GM19238 (cell line): Measurements from ENCODE around the gene BBS9.

Experiments
- DNase-seq: peaks from one replicate; pipeline ENCODE4 v3.0.0; 2011; ENCODE audit warnings: low spot score; ENCODE audit not compliant: insufficient read length

BBS9 gene

DNA sequence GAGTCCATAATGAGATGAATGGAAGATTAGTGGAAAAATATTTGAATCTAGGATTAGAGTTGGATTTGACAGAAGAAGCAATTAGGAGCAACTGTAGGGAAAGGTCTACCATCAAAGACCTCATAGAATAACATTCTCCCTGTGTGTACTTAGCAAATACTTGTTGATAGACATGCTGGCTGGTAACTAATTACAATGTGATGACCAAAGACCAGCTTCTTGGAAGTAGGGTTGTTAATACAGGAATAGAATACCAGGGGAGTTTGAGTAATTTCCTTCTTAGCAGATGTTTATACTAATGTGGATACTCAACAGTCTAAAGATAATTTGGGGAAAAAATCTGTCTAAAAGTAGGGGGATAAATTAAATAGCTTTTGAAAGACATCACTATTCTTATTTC lies 418.5 kb downstream of the BBS9 start:
- DNase-seq: no peak

DNA sequence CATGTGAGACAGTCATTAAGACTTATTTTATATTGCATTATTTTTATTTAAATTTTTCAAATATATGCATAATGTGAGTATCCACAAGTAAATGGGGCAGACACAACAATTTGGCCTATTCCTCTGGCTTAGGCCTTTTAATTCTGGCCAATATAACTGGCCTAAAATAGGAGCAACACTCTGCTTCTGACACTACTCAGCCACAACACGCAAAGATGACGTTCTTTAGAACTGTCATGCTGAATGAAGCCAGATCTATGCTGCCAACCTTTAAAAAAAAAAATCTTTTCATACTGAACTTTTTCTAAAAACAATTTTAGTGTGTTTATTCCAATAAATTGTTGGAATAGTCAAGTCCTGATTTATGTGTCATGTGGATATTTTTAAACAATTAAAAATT lies 421.0 kb downstream of the BBS9 start:
- no peak for DNase-seq

DNA sequence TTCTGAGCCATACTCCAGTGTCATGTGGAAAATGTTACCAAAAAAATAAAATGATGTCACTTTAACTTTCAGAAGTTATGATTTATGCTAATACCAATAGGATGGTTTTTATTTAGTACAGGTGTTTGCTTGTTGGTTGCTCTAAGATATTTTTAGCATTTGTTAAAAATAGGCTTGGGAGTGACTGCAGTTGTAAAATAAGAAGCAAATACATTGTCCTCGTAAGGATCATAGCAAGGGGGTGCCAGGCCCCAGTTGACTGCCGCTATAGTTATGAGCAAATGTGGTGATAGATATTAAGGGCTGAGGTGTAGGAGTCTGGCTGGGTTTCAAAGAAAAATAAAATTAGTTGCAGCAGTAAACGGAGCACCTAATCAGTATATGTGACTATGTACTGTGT lies 421.6 kb downstream of the BBS9 start:
- DNase-seq: no peak

DNA sequence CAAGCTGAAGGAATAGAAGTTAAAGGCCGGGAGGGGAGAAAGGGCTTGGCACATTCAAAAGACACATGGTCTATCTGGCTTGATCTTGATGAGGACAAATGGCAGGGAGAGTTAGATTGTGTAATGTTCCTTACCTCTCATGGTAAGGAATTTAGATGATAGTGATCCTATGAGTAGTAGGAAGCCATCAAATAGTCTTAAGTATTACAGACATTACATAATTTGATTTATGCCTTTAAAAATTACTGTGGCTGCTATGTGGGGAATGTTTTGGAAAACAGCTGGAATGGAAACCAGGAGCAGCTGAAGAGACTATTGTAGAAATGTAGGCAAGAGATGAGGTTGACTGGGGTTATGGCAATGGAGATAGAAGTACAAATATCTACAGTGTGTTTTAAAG lies 424.7 kb downstream of the BBS9 start:
- no peak for DNase-seq

DNA sequence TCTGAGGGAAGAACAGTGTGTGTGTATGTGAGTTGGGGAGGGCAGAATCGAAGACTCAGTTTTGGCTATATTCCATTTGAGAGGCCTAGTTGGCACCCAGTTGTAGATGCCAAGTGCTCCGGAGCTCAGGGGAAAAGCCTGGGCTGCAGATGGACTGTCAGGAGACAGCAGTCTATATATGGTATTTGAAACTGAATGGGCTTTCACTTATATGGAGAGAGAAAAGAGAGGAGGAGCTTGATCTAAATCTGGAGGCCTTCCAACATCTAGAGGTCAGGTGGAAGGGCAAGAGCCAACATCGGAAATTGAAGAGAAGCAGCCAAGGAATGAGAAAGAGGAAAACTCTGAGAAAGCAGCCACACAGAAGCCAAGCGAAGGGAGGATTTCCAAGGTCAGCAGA lies 425.2 kb downstream of the BBS9 start:
- no peak for DNase-seq

DNA sequence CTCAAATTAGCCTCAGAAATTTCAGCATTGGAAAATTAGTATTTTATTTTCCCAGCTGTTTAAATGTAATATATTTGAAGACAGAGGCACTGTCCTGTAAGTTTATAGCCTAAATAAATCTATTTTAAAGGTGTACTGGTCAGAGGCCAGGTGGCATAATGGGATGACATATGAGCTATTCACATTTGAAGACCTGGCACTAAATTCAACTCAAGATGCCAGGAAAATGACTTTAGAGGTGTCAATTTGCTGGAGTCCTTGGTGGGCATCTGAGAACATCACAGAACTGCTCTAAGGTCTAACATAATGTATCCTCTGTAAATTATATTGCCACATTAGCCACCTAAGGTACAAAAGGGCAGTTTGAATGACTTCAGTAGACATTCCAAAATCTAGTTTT lies 427.1 kb downstream of the BBS9 start:
- no peak for DNase-seq

DNA sequence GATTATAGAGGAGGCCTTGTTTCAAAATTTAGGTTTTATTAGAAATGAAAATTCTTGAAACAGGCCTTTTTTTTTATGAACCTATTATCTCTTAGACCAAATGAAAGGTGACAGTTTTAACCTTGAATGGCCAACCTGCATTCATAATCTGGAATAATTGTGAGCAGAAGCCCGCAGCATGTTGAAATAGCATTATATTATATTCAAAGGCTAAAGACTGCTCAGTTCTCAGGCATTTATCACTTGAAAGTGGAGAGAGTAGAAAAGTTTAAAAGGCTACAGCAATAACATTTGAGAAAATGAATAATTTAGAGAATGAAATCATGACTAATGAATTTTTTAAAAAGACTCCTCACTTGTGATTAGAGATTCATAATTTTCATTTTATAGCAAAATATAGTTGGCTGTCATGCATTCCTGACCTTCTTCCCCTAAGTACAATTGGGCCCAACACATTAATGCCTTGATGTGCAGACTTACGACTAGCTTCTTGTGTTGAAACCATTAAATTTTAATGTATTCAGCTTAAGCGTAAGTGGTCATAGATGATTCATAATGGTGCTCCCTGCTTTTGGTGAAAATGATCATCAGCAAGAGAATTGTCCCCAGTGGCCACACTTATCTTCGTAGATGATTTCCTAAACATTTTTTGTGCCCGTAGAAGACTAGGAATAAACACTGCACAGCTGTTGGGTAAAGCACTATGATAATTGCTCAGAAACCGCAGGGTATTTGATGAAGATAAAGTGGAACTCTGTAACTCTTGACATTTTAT lies 429.4 kb downstream of the BBS9 start:
- no peak for DNase-seq

DNA sequence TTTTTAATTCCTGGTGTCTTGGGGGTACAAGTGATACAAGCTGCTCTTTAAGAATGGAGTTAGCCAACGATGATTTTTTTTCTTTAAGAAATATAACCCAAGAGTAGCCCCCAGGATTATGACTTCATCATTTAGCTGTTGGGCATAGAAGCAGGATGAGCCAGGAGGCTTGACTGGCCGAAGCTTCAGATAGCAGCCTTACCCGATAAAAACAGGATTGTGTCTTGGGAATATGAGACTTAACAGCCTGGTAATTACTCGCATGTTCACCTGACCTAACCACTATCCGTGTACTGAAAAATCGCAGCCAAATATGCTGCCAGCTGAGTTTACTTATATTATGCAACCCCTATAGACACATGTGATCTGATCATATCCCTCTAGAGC lies 430.0 kb downstream of the BBS9 start:
- DNase-seq: no peak

DNA sequence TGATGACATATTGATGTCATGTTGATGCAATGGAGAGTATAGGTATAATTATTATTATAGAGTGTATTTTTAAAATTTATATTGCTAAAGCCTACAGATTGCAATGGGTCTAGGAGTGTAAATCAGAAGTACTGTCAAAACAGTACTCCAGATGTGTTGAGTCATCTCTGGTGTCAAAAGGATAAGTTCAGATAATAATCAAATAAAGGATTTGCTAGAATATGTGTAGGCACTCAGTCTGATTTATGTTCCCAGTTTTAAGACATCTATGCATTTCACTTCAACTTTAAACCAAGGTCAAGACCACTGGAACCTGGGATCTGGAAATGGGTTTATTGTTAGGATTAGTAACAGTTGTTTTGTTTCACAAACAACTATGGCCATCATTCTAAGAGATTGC lies 433.6 kb downstream of the BBS9 start:
- no peak for DNase-seq

DNA sequence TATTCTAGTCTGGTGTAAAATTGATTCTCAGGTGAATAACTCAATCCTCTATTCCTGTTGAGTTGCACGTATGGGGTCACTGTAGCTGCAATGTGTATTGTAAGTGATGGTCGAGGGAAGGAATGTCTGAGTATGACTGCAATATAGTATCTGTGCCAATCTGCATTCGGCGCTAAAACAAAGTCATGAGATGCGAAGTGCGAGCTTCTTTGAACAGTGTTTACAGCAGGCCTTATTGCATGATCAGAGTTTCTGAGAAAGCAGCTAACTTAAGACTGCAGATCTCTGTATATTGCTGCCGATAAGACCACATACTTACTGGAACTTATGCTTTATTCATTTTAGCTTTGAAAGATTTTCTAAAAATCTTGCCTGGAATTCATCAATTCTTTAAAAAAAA lies 434.3 kb downstream of the BBS9 start:
- no peak for DNase-seq

DNA sequence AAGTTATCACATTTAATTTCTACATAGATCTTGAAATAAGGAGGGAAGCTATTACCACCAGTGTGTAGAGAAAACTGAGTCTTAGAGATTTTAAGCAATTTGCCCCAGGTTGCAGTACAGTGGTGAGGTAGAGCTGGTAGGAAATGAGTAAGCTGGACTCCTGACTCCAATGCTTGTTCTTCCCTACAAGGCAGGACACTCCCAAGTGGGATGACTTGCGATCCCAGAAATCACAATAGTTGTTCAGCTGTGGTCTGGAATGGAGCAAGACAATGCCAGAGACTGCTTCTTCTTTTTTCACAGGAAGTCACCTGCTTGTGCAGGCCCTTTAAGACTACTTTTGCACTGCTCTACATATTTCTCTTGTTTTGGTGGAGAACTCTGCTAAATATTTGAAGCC lies 448.8 kb downstream of the BBS9 start:
- no peak for DNase-seq

DNA sequence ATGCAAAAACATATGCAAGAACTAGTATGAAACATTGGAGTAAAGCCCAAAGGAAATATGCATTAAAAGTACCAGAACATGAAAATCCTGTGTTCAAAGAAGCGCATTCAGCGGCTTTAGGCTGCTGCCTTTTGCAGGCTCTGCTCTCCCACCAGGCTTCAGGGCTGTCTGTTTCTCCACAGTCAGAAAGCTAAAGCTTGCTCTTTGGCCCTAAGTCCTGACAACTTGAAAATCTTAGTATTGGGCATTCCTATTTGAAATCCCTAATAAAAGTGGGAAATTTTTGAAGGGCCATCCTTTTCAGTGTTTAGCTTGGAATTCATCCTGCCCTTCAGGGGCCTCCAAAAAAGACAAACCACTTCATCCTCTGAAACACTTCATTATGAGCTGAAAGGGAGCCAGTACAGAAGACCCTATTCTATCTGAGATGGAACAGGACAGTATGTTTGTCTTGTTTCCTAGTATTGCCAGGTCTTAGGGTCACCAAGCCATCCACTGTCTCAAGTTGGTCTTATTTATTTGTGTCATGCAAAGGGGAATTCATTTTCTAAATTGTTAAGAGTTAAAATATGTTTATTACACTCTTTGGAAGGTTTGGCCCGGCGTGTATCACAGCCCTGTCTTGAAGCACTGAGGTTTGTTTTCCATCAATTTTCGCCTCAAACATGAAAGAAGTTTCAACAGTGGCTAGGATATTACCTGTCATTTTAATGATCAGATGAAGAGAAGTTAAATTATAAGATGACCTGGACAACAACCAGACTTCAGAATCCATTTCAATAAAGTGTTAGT lies 449.7 kb downstream of the BBS9 start:
- no peak for DNase-seq

DNA sequence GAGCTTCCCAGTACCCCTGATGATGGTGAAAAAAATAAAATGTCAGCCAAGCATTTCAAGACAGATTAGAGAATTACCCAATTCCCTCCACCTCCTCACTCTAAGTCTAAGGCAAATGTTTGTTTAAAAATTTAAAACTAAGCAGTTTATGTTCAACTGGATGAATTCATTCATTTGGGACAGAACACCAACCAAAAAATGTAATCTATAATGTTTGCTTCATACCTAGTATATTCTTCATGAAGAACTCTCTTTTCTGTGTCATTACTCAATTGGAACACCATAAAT lies 450.3 kb downstream of the BBS9 start:
- DNase-seq: no peak

DNA sequence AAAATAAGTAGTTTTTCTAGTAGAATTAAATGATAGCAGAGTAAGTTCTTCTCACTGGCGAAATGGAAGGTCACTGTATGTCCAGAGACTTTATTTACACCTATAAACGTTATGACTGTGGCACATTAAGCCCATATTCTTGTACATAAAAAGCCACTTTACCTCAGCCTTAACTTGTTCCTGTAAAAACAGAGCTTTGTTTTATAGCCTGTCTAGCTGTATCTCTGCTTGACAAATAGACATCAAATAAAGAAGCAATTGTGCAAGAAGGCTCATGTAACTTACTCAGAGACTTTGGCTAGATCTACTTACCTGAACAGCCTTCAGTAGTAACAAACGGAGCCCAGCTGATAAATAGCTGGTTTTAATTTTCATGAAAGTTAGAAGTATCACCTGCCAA lies 451.9 kb downstream of the BBS9 start:
- DNase-seq: no peak

DNA sequence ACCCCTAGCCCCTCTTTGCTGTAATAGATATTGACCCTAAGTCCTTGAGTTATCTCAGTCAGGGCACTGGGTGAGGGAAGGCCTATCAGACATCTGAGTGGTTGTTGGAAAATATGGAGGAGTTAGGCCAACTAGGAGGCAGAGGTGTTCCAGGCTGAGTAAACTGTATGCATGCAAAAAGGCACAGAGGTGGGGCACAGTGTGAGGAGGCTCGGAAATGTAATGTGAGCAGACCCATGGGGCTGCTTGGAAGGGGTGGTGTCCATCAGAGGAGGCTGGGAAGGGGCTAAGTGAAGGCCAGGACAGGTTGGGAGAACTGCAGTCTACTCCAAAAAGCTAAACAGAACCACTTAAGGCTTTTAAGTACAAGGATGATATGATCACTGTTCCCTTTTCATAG lies 452.7 kb downstream of the BBS9 start:
- no peak for DNase-seq

DNA sequence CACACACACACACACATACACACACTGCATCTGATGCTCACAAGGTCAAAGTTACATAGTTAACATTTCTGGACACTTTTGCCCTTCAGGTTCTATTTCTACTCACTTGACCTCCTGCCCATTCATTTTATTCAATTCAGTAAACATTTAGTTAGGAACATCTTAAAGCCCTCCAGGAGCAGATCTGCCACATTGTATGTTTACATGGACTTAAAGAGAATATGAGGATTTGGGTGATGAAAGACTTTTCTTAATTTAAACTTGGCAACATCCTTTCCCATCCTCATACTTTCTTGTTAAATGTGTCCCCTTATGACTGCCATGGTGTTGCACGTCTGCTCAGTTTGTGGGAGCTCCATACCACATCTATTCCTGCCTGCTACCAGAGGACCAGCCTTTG lies 453.2 kb downstream of the BBS9 start:
- DNase-seq: no peak

DNA sequence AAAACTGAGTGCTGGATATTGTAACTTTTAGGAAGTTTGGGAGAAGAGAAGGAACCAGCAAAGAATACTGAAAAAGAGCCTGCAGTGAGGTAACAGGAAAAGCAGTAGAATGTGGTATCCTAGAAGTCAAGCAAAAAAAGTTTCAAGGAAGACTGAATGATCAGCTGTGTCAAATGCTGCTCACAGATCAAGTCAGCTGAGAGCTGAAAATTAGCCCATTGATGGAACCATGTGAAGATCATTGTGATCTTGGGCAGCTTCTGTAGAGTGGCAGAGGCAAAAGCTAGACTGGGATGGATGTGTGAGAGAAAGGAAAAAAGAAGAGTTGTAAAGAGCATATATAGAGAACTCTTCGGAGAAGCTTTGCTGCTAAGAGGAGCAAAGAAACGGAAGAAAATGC lies 460.5 kb downstream of the BBS9 start:
- DNase-seq: no peak

DNA sequence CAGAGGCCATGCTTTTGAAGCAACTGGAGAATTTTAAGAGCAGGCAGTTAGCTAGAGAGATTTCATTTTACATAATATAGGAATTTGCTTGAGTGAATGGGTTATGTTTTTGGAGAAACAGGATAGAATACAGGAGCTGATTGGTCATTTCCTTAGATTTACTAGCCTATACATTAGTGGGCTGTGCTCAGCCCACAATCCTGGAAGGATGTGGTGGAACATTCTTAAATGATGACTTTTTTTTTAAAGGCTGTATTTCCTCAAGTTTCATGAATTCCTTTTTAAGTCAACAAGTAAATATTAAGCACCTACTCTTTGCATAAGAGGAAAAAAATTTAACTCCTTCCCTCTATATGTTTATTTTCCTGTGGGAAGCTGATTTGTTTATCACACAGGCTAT lies 461.6 kb downstream of the BBS9 start:
- no peak for DNase-seq

DNA sequence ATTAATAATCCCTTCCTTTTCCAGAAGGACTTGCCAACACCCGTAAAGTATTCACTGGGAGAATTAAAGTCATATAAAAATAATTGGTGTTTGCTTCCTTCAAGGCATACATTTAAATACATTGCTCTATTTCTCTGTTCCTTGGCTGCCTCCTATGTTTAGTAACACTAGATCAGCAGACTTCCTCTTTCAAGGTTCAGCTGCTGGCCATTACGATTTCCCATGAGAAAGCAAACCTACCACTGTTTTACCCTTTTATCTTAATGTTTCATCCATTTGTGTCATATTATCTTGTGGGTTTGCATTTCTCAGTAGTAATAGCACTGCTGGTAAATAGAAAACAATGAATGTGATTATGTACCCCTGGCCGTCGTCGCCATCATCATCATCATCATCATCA lies 462.1 kb downstream of the BBS9 start:
- DNase-seq: no peak

DNA sequence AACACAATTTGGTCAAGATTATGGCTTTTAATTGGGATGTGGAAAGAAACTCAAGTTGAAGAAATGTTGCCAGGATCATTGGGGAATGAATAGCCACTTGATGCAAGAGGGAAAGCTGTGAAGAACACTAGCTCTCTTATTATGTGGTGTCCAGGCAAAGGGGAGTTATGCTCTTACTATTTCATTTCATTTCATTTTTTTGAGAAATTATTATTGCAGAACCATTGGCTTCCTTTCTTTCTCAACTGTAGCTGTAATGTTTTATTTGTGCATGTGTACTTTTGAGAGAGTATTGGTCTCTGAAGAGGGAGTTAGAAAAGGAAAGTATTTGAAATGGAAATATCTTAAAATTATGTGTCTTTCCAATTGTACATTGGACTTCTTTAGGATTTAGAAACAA lies 463.4 kb downstream of the BBS9 start:
- DNase-seq: no peak

DNA sequence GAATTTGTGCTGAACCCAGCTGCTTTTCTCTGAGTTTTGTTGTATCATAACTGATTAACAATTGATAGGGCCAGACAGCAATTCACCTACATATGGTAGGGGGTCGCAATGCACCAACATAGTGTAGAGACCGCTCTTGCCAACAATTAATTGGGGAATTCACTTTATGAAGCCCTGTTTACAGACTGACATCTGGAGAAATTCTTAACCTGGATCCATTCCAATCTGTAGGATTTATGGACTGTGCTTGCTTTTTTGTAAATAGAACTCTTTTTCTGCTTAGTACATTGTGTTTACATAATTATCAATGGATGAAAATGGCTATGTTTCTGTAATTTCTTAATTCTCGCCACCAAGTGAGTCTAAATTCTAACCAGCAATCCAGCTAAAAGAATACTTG lies 464.2 kb downstream of the BBS9 start:
- no peak for DNase-seq

DNA sequence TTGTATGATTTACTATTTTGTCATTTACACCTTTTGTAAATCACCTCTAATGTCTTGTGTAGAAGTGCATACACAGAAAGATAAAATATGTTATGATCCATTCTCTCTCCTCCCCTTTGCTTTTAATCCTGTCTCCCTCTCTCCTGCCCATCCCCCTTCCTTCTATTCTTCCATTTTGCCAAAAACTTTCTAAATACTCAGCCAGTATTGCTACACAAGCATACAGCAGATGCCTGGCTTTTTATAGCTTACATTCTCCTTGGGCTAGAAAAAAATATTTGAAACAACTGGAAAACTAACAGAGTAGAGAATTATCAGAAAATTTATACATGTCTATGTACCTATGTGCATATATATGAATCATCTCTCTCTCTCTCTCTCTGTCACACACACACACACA lies 467.3 kb downstream of the BBS9 start:
- DNase-seq: no peak

DNA sequence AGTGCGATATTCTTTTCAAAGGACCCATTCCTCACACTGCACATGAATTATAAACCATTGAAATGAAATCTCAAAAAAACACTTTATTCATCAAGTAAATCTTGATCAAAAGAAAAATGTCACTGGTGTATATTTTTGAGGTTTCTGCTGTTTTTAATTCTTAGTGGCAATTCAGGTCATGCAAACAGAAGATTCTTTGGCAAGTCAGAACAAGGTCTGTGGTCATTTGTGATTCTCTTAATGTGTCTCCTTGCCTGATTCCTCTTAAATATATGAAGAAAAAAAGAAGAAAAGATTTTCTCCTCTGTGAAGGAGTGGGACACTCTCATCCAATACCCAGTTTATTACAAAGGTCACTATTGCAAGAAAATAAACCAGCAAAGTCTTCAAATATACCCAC lies 467.8 kb downstream of the BBS9 start:
- DNase-seq: no peak
